Activated naive CD4-positive, alpha-beta T cell treated with anti-CD3 and anti-CD28 coated beads, Interleukin-2, amount 50 U/mL, for 24 hours (primary cell): ENCODE results near the gene MYF6.
"Not testable (repeated sequence)": the region's sequence is repeated elsewhere in the genome, so short reads cannot be mapped to it uniquely, and the experiment has no call there.

Source experiments
- H3K27ac Mint-ChIP-seq: one replicate; pipeline ENCODE4 v1.8.0; 2021; ENCODE audit warnings: mild to moderate bottlenecking, mixed read lengths
- H3K27me3 Mint-ChIP-seq: one replicate; pipeline ENCODE4 v1.8.0; 2021; ENCODE audit warnings: mixed read lengths
- H3K36me3 Mint-ChIP-seq: one replicate; pipeline ENCODE4 v1.8.0; 2021; ENCODE audit warnings: mixed read lengths
- H3K4me1 Mint-ChIP-seq: one replicate; pipeline ENCODE4 v1.8.0; 2021; ENCODE audit warnings: mixed read lengths
- H3K4me3 Mint-ChIP-seq: one replicate; pipeline ENCODE4 v1.8.0; 2021; ENCODE audit warnings: mild to moderate bottlenecking, mixed read lengths
- H3K9me3 Mint-ChIP-seq: one replicate; pipeline ENCODE4 v1.8.0; 2021; ENCODE audit warnings: mixed read lengths

Gene MYF6

DNA sequence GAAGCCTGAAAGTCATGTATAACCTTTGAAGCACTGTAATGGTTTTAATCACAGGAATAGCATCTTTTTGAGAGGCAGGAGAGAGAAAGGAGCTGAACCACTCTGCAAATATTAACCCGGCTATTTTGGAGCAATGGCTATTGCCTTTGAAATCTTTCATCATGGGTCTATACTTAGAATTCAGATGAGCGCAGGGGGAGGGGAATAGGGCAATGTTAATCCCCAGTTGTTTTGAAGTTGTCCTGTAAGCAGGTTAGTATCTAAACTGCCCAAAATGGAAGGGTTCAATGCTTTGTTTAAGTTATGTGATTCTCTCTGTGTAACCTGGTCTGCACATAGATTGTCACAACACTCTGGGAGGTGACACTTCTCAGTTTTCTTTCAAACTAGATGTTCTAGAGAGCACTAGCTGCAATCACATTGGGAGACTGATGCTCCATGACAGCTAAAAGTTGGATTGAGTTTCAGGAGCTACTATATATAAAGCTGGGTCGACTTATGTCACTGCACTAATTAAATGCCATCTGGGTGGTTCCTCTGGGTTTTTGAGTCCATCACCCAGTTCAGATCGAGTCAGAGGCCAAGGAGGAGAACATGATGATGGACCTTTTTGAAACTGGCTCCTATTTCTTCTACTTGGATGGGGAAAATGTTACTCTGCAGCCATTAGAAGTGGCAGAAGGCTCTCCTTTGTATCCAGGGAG lies at the start of gene MYF6:
TSS of gene MYF6 (plus strand) at position 509 of the 704 bp plus-strand sequence. CDS start at position 595, 86 bp downstream.
- Mint-ChIP-seq H3K9me3 (no peaks in the 10 kb centered on the region), H3K36me3 (no peaks in the 10 kb centered on the region), H3K27me3 (peaks cover 27% of the 10 kb centered on the region), H3K4me3 (no peak within 1 kb of the TSS), H3K4me1 (no peaks in the 10 kb centered on the region), H3K27ac (no peak within 1 kb of the TSS)

DNA sequence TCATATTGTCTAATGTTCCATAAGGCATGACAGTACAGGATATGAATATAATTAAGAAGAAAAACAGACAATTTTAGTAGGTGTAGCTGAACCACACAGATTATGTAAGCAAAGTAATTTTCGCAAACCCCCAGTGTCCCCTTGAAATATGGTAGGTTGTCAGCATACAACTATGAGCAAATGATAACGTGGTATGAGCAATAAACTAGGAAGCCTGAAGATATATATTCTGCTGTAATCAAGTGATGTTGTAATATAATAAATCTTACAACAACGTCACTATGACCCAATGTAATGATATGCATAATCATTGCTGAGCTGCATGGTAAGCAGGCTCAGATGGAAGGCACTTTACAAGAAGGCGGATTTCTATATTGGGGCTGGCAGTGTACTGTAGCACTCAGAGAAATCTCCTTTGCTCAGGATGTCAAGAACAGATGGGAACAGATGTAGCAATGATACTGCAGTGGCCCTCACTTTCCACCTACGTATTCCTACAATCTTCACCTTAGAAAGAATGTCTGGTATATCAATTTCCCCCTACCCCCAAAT lies 47.8 kb upstream of the MYF6 start:
- Mint-ChIP-seq H3K9me3 (peaks cover 5% of the 10 kb centered on the region), H3K36me3 (no peaks in the 10 kb centered on the region), H3K27ac (no peak overlapping the region), H3K4me3 (no peak overlapping the region), H3K4me1 (no peaks in the 10 kb centered on the region), H3K27me3 (no peaks in the 10 kb centered on the region)

DNA sequence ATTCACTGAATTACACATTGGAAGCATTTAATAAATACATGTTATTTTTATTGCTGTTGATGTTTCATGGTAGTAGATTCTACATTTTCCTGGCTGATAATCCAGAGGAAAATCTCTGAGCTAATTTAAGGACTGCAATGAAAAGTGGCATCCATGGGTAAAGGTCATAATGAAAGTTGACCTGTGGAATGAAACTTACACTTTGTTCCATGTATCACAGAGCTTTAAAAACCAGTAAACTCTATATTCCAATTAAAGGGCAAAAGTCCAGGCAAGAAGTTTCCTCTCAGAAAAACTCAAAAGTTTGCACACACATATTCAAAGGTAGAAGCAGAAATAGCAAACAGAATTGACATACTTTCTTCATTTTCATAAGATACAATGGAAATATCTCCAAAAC lies 44.8 kb upstream of the MYF6 start:
- no peak overlapping the region for H3K4me3 Mint-ChIP-seq
- H3K27me3 Mint-ChIP-seq = no peaks in the 10 kb centered on the region
- H3K36me3 Mint-ChIP-seq = no peaks in the 10 kb centered on the region
- no peaks in the 10 kb centered on the region for H3K4me1 Mint-ChIP-seq
- H3K27ac Mint-ChIP-seq = no peak overlapping the region
- peaks cover 9% of the 10 kb centered on the region for H3K9me3 Mint-ChIP-seq

DNA sequence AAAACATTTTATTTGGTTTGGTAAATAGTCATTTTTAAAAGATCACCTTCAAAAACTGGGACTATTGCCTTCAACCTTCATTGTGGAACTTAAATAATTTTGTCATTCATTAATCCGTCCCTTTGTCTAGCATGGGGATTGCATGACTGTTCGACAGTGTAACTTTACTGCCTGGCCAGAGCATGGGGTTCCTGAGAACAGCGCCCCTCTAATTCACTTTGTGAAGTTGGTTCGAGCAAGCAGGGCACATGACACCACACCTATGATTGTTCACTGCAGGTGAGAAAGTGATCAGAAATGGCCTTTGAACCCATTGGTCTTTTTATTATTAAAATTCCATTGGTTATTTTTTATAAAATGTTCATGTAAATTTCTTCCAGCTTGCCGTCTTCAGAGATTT lies 37.2 kb upstream of the MYF6 start:
- H3K9me3 Mint-ChIP-seq = peaks cover 10% of the 10 kb centered on the region
- no peak overlapping the region for H3K27ac Mint-ChIP-seq
- H3K36me3 Mint-ChIP-seq = no peaks in the 10 kb centered on the region
- no peak overlapping the region for H3K4me3 Mint-ChIP-seq
- no peaks in the 10 kb centered on the region for H3K27me3 Mint-ChIP-seq
- H3K4me1 Mint-ChIP-seq = no peaks in the 10 kb centered on the region

DNA sequence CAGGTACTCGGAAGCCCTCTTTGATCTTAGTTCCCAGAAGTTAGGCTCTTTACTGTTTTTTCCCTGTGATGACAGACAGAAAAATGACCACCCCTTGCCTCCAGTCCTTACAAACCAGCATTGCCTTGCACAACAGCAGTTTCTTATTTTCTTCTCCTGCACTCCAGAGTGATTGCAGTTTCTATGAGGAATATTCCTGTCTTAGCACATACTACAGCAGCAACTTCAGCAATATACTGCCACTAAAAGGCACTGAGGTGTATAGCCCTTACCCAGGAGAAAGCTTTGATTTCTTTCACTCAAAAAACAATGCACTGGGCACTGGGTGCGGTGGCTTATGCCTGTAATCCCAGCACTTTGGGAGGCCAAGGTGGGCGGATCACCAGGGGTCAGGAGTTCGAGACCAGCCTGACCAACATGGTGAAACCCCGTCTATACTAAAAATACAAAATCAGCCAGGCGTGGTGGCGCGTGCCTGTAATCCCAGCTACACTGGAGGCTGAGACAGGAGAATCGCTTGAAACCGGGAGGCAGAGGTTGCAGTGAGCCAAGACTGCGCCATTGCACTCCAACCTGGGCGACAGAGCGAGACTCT lies 31.3 kb upstream of the MYF6 start:
- not testable (repeated sequence) for H3K36me3 Mint-ChIP-seq, H3K9me3 Mint-ChIP-seq, H3K27me3 Mint-ChIP-seq, H3K4me3 Mint-ChIP-seq, H3K4me1 Mint-ChIP-seq, H3K27ac Mint-ChIP-seq

DNA sequence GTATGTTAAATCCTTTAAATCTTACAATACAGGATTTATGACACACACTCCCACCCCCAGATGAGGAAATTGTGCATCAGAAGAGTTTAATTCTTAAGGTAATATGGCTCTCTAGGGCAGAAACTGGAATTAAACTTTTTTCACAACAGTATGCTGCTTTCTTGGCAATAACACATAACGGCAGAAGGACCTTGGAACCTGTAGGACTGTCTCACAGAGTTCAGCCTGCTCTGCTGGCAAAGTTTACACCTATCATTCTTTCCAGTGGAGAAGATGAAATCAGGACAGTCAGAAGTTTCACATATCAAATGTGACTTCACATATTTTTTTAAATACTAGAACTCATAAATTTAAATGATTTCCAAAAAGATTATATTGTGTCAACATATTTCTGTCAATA lies 30.6 kb upstream of the MYF6 start:
- no peak overlapping the region for H3K4me3 Mint-ChIP-seq
- H3K27me3 Mint-ChIP-seq = no peaks in the 10 kb centered on the region
- H3K36me3 Mint-ChIP-seq = no peaks in the 10 kb centered on the region
- H3K4me1 Mint-ChIP-seq = no peaks in the 10 kb centered on the region
- no peak overlapping the region for H3K27ac Mint-ChIP-seq
- peaks cover 2% of the 10 kb centered on the region for H3K9me3 Mint-ChIP-seq

DNA sequence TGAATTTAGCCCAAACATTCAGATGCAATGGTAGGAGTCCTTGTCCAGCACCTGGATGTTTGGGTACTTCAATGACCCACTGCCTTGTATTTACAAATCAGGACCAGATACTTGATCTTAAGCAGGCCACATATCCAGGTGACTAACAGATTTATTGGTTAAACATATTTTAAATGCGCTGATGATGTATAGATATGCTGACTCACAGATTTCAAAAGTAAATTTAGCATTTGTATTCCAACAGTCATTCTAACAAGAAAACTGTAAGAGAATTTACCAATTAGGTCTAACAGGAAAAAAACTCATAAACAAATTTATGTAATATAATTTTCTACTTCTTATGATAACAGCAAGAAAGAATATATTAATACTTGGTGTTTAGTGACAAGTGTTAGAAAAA lies 29.4 kb upstream of the MYF6 start:
- H3K4me1 Mint-ChIP-seq = no peaks in the 10 kb centered on the region
- no peaks in the 10 kb centered on the region for H3K9me3 Mint-ChIP-seq
- H3K4me3 Mint-ChIP-seq = no peak overlapping the region
- H3K27ac Mint-ChIP-seq = no peak overlapping the region
- H3K27me3 Mint-ChIP-seq = no peaks in the 10 kb centered on the region
- H3K36me3 Mint-ChIP-seq = no peaks in the 10 kb centered on the region

DNA sequence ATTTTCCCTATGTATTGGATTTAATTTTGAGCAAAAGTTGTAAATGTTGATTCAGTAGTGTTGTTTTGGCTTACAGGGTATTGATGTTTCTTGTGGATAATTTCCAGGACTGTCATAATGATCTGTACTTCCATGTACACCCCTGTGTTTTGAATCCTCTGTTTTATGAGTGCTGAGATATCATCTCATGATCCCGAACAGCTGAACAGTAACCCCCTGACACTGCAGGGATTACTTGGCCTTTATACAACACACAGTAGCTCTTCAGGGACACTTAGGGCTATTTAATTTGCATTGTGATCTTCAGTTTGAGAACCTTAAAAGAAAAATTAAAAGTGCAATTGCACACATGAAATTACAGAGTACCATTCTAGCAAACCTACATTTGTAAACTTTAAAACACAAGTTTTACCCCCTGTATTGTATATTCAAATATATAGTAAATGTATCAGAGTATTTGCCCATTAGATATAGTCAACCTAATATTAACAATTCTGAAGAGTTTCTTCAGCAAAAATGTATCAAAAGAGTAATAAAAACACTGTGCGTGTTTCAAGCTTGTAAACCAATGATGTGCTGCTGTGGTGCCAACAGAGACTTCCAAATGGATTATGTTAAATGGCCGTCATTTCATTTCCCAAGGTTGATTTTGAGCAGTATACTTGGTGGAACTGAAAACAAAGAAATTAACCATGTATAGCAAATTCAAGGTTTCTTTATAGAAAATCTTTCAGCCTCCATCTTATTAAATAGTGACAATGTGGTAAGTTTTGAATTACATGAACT lies 27.9 kb upstream of the MYF6 start:
- Mint-ChIP-seq H3K4me3 (no peak overlapping the region), H3K9me3 (no peaks in the 10 kb centered on the region), H3K4me1 (no peaks in the 10 kb centered on the region), H3K36me3 (no peaks in the 10 kb centered on the region), H3K27me3 (no peaks in the 10 kb centered on the region), H3K27ac (no peak overlapping the region)

DNA sequence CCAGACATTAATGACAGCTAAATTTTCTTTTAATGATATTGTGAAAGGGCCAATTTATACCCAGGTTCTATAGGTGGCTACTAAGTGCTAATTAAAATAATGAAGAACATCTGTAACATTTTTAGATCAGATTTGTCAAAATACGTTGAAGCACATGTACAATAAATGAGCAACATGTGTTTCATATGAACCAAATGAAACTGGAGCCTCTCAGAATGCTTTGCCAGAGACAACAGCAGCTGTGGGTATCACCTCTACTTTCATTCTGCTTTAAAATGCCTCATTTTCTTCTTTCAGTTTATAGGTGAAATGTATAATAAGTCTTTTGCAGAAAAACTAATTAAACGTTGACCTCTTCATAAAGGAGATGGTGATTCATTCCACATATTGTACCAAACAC lies 26.1 kb upstream of the MYF6 start:
- Mint-ChIP-seq H3K4me1 (no peaks in the 10 kb centered on the region), H3K27ac (no peak overlapping the region), H3K27me3 (no peaks in the 10 kb centered on the region), H3K4me3 (no peak overlapping the region), H3K36me3 (no peaks in the 10 kb centered on the region), H3K9me3 (no peaks in the 10 kb centered on the region)

DNA sequence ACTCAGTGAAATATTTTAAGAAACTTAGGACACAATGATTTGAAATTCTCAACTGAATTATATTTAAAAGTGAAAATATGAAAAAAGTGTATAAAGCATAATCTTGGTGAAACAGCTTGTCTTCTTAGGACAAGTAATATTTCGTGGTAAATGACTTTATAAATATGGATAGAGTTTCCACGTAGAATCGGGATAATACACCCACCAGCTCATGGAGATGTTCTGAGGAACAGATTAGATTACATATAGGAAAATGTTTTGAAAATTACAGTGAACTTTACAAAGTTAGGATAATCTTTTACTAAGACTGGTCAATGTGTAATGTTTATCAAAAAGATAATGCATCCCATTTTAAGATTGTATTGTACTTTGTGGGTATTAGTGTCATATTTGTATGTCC lies 25.6 kb upstream of the MYF6 start:
- Mint-ChIP-seq H3K4me3 (no peak overlapping the region), H3K27me3 (no peaks in the 10 kb centered on the region), H3K9me3 (no peaks in the 10 kb centered on the region), H3K27ac (no peak overlapping the region), H3K4me1 (no peaks in the 10 kb centered on the region), H3K36me3 (no peaks in the 10 kb centered on the region)

DNA sequence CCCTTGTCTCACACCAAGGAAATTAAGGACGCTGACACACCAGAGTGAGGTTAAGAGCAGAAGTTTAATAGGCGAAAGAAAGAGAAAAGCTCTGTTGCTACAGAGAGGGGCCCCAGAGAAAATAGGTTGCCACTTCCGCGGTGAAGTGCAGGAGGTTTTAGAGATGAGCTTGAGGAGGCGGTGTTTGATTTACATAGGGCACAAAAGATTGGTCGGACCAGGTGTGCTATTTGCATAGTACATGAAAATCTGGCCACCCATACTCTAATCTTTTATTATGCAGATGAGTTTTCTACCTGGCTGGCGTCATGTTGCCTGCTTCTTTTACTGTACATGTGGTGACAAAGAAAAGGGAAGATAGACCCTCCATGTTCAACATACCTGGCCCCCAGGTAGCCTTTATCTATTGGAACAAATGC lies 23.3 kb upstream of the MYF6 start:
- Mint-ChIP-seq H3K4me1 (no peaks in the 10 kb centered on the region), H3K9me3 (no peaks in the 10 kb centered on the region), H3K36me3 (no peaks in the 10 kb centered on the region), H3K4me3 (no peak overlapping the region), H3K27me3 (no peaks in the 10 kb centered on the region), H3K27ac (no peak overlapping the region)

DNA sequence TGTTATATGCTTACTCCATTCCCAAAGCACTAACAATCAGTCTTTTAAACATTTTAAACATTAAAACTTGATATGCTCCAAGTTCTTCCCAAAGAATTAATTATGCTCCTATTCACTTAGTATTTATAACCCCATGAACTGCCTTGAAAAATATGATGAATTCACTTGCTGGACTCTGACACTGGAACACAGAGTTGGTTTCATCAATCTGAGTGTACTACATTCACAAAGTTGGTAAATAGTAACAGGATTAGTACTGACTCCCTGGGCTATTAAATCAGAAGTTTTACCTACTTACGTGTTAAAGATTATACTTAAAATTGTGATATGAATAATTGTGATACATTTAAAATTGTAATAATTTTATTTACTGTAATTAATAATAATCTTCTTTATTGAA lies 17.3 kb upstream of the MYF6 start:
- Mint-ChIP-seq H3K27ac (no peak overlapping the region), H3K9me3 (no peaks in the 10 kb centered on the region), H3K36me3 (no peaks in the 10 kb centered on the region), H3K4me1 (no peaks in the 10 kb centered on the region), H3K27me3 (no peaks in the 10 kb centered on the region), H3K4me3 (no peak overlapping the region)

DNA sequence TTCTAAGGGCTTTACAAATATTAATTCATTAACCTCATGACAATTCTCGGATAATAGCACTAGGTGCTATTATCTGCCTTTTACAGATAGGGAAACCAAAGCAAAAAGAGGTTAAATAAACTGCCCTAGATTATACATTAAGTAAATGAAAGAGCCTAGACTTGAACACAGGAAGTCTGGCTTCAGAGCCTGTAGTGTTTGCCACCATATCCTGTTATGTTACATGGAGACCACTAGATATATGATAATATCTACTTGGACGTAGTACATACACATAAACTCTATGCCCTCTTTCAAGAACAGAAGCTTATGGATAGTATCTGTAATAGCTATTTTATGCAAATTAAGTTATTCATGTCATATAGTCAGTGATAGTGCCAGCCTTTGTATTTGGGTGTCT lies 16.9 kb upstream of the MYF6 start:
- H3K9me3 Mint-ChIP-seq = no peaks in the 10 kb centered on the region
- H3K27me3 Mint-ChIP-seq = no peaks in the 10 kb centered on the region
- H3K36me3 Mint-ChIP-seq = no peaks in the 10 kb centered on the region
- no peaks in the 10 kb centered on the region for H3K4me1 Mint-ChIP-seq
- H3K27ac Mint-ChIP-seq = no peak overlapping the region
- H3K4me3 Mint-ChIP-seq = no peak overlapping the region

DNA sequence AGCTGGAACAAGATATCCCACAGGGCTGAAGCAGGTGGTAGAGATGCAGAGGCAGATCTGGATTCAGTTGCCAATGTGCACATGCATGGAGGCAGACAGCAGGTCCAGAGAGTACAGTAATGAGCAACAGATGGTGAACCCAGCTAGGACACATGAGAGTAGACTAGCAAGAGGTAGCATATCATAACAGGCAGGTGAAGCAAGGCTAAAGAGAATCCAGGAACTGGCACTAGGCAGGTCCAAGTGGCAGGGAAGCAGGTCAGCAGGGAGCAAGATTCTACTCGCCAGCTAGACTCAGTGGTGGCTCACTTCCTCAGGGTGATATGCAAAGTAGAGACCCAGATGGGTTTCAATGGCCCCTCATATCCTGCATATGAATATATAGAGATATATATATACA lies 15.3 kb upstream of the MYF6 start:
- Mint-ChIP-seq H3K4me3 (no peak overlapping the region), H3K27me3 (no peaks in the 10 kb centered on the region), H3K4me1 (no peaks in the 10 kb centered on the region), H3K9me3 (no peaks in the 10 kb centered on the region), H3K27ac (no peak overlapping the region), H3K36me3 (no peaks in the 10 kb centered on the region)

DNA sequence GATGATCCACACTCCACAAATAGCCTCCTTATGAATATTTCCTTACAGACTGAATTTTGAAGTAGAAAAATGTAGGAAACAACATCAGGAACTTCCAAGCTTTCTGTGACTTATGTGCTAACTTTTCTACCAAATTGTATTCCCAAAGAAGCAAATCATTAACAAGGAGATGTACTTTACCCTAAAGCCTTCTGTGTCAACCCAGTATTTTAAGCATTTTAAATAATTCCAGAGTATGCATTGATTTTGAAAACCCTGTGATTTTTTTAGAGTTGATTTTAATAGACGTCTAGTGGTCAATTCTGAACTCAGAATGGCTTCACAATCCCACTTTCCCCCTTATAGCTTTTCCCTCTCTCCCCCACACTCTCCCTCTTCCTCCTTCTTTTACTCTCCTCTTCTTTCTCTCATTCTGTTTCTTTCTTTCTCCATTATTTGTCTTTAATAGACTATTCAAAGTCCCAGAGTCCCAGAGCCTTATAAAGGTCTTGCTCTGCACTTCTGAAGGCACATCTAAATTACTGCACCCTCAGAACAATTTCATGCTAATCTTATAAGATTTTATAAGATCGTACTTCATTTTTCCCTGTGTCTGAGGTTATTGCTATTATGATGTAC lies 10.1 kb upstream of the MYF6 start:
- no peaks in the 10 kb centered on the region for H3K4me1 Mint-ChIP-seq
- no peaks in the 10 kb centered on the region for H3K9me3 Mint-ChIP-seq
- H3K27me3 Mint-ChIP-seq = no peaks in the 10 kb centered on the region
- H3K36me3 Mint-ChIP-seq = no peaks in the 10 kb centered on the region
- H3K4me3 Mint-ChIP-seq = no peak overlapping the region
- H3K27ac Mint-ChIP-seq = no peak overlapping the region

DNA sequence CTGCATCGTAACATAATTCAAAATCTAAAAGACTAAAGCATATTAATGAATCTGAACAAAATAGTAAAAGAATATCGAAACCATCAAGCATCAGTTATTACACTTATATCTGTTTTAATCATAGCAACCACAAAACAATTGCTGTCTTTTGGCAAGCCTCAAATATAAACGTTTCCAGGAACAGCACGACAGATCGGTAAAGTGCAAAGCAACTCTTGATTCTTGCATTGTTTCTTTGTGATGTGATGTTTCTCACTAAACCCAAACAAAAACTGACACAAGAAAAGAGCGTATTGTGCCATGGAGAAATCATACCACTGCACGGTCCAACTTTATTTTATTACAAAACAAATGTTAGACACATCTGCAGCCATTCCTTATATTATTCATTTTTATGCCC lies 9.2 kb upstream of the MYF6 start:
- H3K4me3 Mint-ChIP-seq = no peak overlapping the region
- H3K9me3 Mint-ChIP-seq = no peaks in the 10 kb centered on the region
- H3K27me3 Mint-ChIP-seq = no peaks in the 10 kb centered on the region
- H3K36me3 Mint-ChIP-seq = no peaks in the 10 kb centered on the region
- H3K4me1 Mint-ChIP-seq = no peaks in the 10 kb centered on the region
- H3K27ac Mint-ChIP-seq = no peak overlapping the region
